SK-N-SH (cell line): ENCODE data around the gene ADCY1. TPM values are rescaled to one million over a fixed set of nuclear protein-coding genes. Genes with fewer than 3 reads are reported as not detected.

Experiments
- CTCF ChIA-PET: fragments of 300-600, 350-600 bp; formaldehyde crosslinking; extraction: SDS; loops from one replicate; lab custom pipeline; 2021; lab: Yijun Ruan, JAX
- POLR2A ChIA-PET: fragments of 350-600 bp; sonication (Branson Sonifier 250); formaldehyde crosslinking; extraction: SDS; loops from one replicate; lab custom pipeline; 2020; ENCODE audit warnings: antibody characterized with exemption, inconsistent platforms; lab: Yijun Ruan, JAX
- DNase-seq: peaks from one replicate; pipeline ENCODE4 v3.0.0; 2012
- H2AFZ ChIP-seq: fragments of 200-600 bp; sonication (generic); 2 replicates; pipeline ENCODE4 v1.8.1; 2016; ENCODE audit warnings: antibody characterized with exemption, mild to moderate bottlenecking, low read depth
- H3F3A ChIP-seq: fragments of 200-600 bp; sonication (generic); replicated peaks from 2 replicates; pipeline ENCODE3; 2016; ENCODE audit warnings: antibody characterized with exemption, mild to moderate bottlenecking; ENCODE audit not compliant: insufficient read depth
- H3K27ac ChIP-seq, 2 experiments: fragments of 200-500 bp in 1 of 2; fragments of 200-600 bp in 1 of 2; sonication (Bioruptor generic) in 1 of 2; sonication (generic), shearing (Covaris generic) in 1 of 2; 2 replicates each; pipeline versions ENCODE4 v1.5.1 to v1.6.1; 2014 to 2016; ENCODE audit warnings: low read depth in 2 of 2, inconsistent platforms in 1 of 2, low read length in 1 of 2, mild to moderate bottlenecking in 1 of 2, mixed read lengths in 1 of 2
- H3K27me3 ChIP-seq: fragments of 200-600 bp; sonication (generic), shearing (Covaris generic); 2 replicates; pipeline ENCODE4 v1.6.1; 2016; ENCODE audit warnings: mixed run types; ENCODE audit not compliant: insufficient read depth
- H3K36me3 ChIP-seq, 2 experiments: fragments of 200-500 bp in 1 of 2; fragments of 200-600 bp in 1 of 2; sonication (Bioruptor generic) in 1 of 2; sonication (generic) in 1 of 2; replicated peaks in 1 of 2; 2 replicates each; pipeline versions ENCODE3 to v1.5.1; 2014 to 2016; ENCODE audit warnings: low read length in 1 of 2, mild to moderate bottlenecking in 1 of 2; ENCODE audit not compliant: insufficient read depth in 2 of 2, control insufficient read depth in 1 of 2
- H3K4me1 ChIP-seq, 2 experiments: fragments of 200-500 bp in 1 of 2; fragments of 200-600 bp in 1 of 2; sonication (Bioruptor generic) in 1 of 2; sonication (generic), shearing (Covaris generic) in 1 of 2; 2 replicates each; pipeline versions ENCODE4 v1.5.1 to v1.6.1; 2014 to 2016; ENCODE audit warnings: low read depth in 1 of 2, low read length in 1 of 2, mixed run types in 1 of 2; ENCODE audit not compliant: insufficient read depth in 2 of 2, control insufficient read depth in 1 of 2
- H3K4me2 ChIP-seq: fragments of 200-600 bp; sonication (generic), shearing (Covaris generic); 2 replicates; pipeline ENCODE4 v1.6.1; 2017; ENCODE audit warnings: mixed run types
- H3K4me3 ChIP-seq, 2 experiments: fragments of 200-500 bp in 1 of 2; fragments of 200-600 bp in 1 of 2; sonication (Bioruptor generic) in 1 of 2; sonication (generic), shearing (Covaris generic) in 1 of 2; 2 replicates each; pipeline versions ENCODE4 v1.5.1 to v1.8.1; 2014 to 2016; ENCODE audit warnings: low read depth in 2 of 2, inconsistent platforms in 1 of 2, low read length in 1 of 2, mild to moderate bottlenecking in 1 of 2, mixed read lengths in 1 of 2, moderate library complexity in 1 of 2
- H3K79me2 ChIP-seq: fragments of 200-600 bp; sonication (generic); 2 replicates; pipeline ENCODE4 v1.8.1; 2017; ENCODE audit warnings: mild to moderate bottlenecking; ENCODE audit not compliant: insufficient read depth
- H3K9ac ChIP-seq: fragments of 200-600 bp; sonication (generic); 2 replicates; pipeline ENCODE4 v1.6.1; 2017; ENCODE audit warnings: mixed run types
- H3K9me2 ChIP-seq: fragments of 200-600 bp; sonication (generic); 2 replicates; pipeline ENCODE4 v1.6.1; 2017; ENCODE audit warnings: mixed run types
- H3K9me3 ChIP-seq: fragments of 200-600 bp; sonication (generic); 2 replicates; pipeline ENCODE4 v1.6.1; 2017; ENCODE audit warnings: mixed run types, mild to moderate bottlenecking, moderate library complexity
- H4K20me1 ChIP-seq: fragments of 200-600 bp; sonication (generic); 2 replicates; pipeline ENCODE4 v1.6.1; 2017; ENCODE audit warnings: mild to moderate bottlenecking, mixed run types; ENCODE audit not compliant: insufficient read depth
- CHD2 ChIP-seq: fragments of 150-350 bp; IDR thresholded peaks from 2 replicates; pipeline ENCODE4 v1.6.1; 2018; ENCODE audit warnings: low read length; ENCODE audit not compliant: partially characterized antibody
- ELF1 ChIP-seq: IDR thresholded peaks from 2 replicates; pipeline ENCODE4 v1.4.0; 2012
- EP300 ChIP-seq, 2 experiments: IDR thresholded peaks; 2 replicates each; pipeline versions ENCODE4 v1.4.0 to v1.6.1; 2012; ENCODE audit warnings: borderline replicate concordance in 1 of 2, low read depth in 1 of 2, low read length in 1 of 2
- FOSL2 ChIP-seq: IDR thresholded peaks from 2 replicates; pipeline ENCODE4 v1.4.0; 2012; ENCODE audit warnings: low read depth, mild to moderate bottlenecking, moderate library complexity, borderline replicate concordance
- FOXJ3 ChIP-seq: sonication (generic); formaldehyde crosslinking; IDR thresholded peaks from 2 replicates; pipeline ENCODE4 v1.5.1; 2020; ENCODE audit warnings: mild to moderate bottlenecking, missing genetic modification reagents
- FOXM1 ChIP-seq: IDR thresholded peaks from 2 replicates; pipeline ENCODE4 v1.4.0; 2012; ENCODE audit warnings: low read depth, mild to moderate bottlenecking
- GABPA ChIP-seq: IDR thresholded peaks from 2 replicates; pipeline ENCODE4 v1.4.0; 2012; ENCODE audit warnings: low read depth, mild to moderate bottlenecking
- GATA2 ChIP-seq: sonication (generic); formaldehyde crosslinking; IDR thresholded peaks from 2 replicates; pipeline ENCODE4 v1.5.0; 2020; ENCODE audit warnings: mild to moderate bottlenecking, missing genetic modification reagents
- MEF2A ChIP-seq: IDR thresholded peaks from 2 replicates; pipeline ENCODE4 v1.4.0; 2012; ENCODE audit warnings: low read depth, borderline replicate concordance
- MXI1 ChIP-seq: IDR thresholded peaks from 2 replicates; pipeline ENCODE4 v1.6.1; 2012; ENCODE audit warnings: mild to moderate bottlenecking, low read depth, low read length, improper control_type of control experiment
- NFIC ChIP-seq: IDR thresholded peaks from 2 replicates; pipeline ENCODE4 v1.4.0; 2012; ENCODE audit warnings: borderline replicate concordance
- NRF1 ChIP-seq: IDR thresholded peaks from 2 replicates; pipeline ENCODE4 v1.6.1; 2012; ENCODE audit warnings: low read depth, mild to moderate bottlenecking, low read length
- RCOR1 ChIP-seq: fragments of 150-350 bp; IDR thresholded peaks from 2 replicates; pipeline ENCODE4 v1.6.1; 2017; ENCODE audit warnings: antibody characterized with exemption, low read length
- RFX5 ChIP-seq: IDR thresholded peaks from 2 replicates; pipeline ENCODE4 v1.6.1; 2012; ENCODE audit warnings: mild to moderate bottlenecking, improper control_type of control experiment, low read length
- RXRA ChIP-seq: IDR thresholded peaks from 2 replicates; pipeline ENCODE4 v1.4.0; 2012; ENCODE audit warnings: low read depth, mild to moderate bottlenecking, borderline replicate concordance
- SMC3 ChIP-seq: IDR thresholded peaks from 2 replicates; pipeline ENCODE4 v1.6.1; 2012; ENCODE audit warnings: low read depth, low read length, improper control_type of control experiment
- TEAD4 ChIP-seq: IDR thresholded peaks from 2 replicates; pipeline ENCODE4 v1.4.0; 2012; ENCODE audit warnings: mild to moderate bottlenecking, borderline replicate concordance; ENCODE audit not compliant: insufficient read depth
- YY1 ChIP-seq: IDR thresholded peaks from 2 replicates; pipeline ENCODE4 v1.4.0; 2012; ENCODE audit warnings: low read depth, mild to moderate bottlenecking
- WGBS: methylation state at CpG from one replicate; pipeline ENCODE4 v1.1.6; 2017; ENCODE audit warnings: low lambda C conversion rate; 5-methylcytosine and 5-hydroxymethylcytosine counted together
- polyA plus RNA-seq, 3 experiments: library from polyadenylated mRNA; depleted of rRNA; stranded (reverse); fragments of >200 nt; gene quantifications; 2 replicates each; pipeline ENCODE4 v1.2.3, GENCODE V29; 2012
- TF ChIP-seq, protein P1 (sequence below): IDR thresholded peaks from 2 replicates; pipeline ENCODE4 v1.4.0; 2012; ENCODE audit warnings: low read depth, borderline replicate concordance
- TF ChIP-seq, protein P2 (sequence below): IDR thresholded peaks from 2 replicates; pipeline ENCODE4 v1.4.0; 2012; ENCODE audit warnings: low read depth, borderline replicate concordance
- TF ChIP-seq, protein P3 (sequence below): IDR thresholded peaks from 2 replicates; pipeline ENCODE4; 2012
- TF ChIP-seq, protein P4 (sequence below): IDR thresholded peaks from 2 replicates; pipeline ENCODE4 v1.6.1; 2012; ENCODE audit warnings: mild to moderate bottlenecking, low read depth, low read length, moderate library complexity
- TF ChIP-seq, protein P5 (sequence below): fragments of 150-350 bp; IDR thresholded peaks from 2 replicates; pipeline ENCODE4 v1.6.1; 2017; ENCODE audit warnings: antibody characterized with exemption, low read length, low read depth, borderline replicate concordance

The ADCY1 gene
- polyA plus RNA-seq, 1 of the 3 experiments (the other 2 are of a cell fraction): 0.16 TPM

DNA sequence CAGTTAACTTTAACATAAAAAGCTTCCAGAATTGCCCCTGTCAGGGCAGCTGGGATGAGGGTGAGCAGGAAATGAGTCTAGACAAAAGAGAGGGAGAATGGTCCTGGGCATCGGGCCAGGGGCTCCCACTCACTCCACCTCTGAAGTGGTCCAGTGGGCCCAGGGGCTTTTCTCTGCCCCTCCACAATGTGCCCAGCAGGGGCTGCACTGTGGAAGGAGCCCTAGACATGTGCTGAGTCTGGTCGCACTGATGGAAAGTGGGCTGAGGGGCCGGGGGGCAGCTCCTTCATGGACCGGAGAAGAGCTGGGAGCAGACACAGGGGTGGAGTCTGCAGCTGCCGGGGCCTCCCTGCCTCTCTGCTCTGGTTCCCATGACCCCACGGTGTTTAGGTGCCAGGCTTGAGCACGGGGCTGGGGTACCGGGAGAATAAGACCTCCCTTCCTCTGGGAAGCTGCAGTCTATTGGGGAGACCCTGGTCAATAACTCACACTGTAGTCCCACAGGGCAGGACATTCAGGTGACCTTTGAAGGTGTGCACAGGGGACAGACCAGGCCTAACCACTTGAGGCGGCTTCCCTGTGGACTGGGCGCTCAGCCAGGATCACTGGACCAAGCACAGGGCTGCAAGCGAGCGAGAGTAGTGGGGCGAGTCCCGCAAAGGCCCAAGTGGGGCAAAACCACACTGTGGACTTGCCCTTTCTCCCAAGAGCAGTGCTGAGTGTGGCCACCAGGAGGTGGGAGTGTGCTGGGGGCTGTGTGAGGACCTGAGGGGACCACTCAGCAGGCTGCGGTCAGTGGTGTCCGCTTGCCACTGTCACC, 6.1 kb downstream of the ADCY1 start:
- peak overlapping the region in 1 of 2 experiments; percentile 96; a peak in 2 of 4 replicates for H3K27ac ChIP-seq
- no peak overlapping the region for H3K4me3 ChIP-seq
- no peaks in the 10 kb centered on the region for H3K9me3 ChIP-seq
- H3K4me2 ChIP-seq: no peak overlapping the region
- H4K20me1 ChIP-seq: no peaks in the 10 kb centered on the region
- POLR2A ChIA-PET: no interaction called here
- CTCF ChIA-PET: interaction anchor here (0.6 to 3.6 kb wide), 14 partner anchors 9 to 426 kb away, joined by 3 to 16 read pairs (median 4); no protein-coding TSS in a partner anchor
- H3K9ac ChIP-seq: no peak overlapping the region
- H3F3A ChIP-seq: no peaks in the 10 kb centered on the region
- no peaks in the 10 kb centered on the region for H3K79me2 ChIP-seq
- DNase-seq: peak; percentile 80
- no peaks in the 10 kb centered on the region for H3K9me2 ChIP-seq
- H2AFZ ChIP-seq: no peak overlapping the region
- H3K36me3 ChIP-seq: no peaks in the 10 kb centered on the region
- H3K27me3 ChIP-seq: peaks cover 30% of the 10 kb centered on the region
- peaks cover 0 to 88% of the 10 kb centered on the region in 2 experiments; a peak in 2 of 4 replicates for H3K4me1 ChIP-seq
- 55% methylated on average over 13 of the region's 16 CpGs for WGBS
- TF ChIP-seq CHD2 (no peak), FOXM1 (no peak), NRF1 (no peak), YY1 (no peak), FOSL2 (no peak), GABPA (no peak), FOXJ3 (CRISPR knock-in tag) (no peak), GATA2 (CRISPR knock-in tag) (no peak), TEAD4 (no peak), RXRA (no peak), ELF1 (no peak), RFX5 (no peak), NFIC (no peak), SMC3 (peak; percentile 41), MEF2A (no peak), RCOR1 (no peak), EP300 (IDR thresholded peaks at IDR 0.05; ENCODE audit: borderline replicate concordance in 1 of 2, low read depth in 1 of 2, low read length in 1 of 2) (0 out of 4 replicates have a peak, but pooled peaks of 1 of the 2 experiments have one; percentile 10), MXI1 (no peak)
- TF ChIP-seq, protein P1, sequence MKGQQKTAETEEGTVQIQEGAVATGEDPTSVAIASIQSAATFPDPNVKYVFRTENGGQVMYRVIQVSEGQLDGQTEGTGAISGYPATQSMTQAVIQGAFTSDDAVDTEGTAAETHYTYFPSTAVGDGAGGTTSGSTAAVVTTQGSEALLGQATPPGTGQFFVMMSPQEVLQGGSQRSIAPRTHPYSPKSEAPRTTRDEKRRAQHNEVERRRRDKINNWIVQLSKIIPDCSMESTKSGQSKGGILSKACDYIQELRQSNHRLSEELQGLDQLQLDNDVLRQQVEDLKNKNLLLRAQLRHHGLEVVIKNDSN: no peak
- TF ChIP-seq, protein P2, sequence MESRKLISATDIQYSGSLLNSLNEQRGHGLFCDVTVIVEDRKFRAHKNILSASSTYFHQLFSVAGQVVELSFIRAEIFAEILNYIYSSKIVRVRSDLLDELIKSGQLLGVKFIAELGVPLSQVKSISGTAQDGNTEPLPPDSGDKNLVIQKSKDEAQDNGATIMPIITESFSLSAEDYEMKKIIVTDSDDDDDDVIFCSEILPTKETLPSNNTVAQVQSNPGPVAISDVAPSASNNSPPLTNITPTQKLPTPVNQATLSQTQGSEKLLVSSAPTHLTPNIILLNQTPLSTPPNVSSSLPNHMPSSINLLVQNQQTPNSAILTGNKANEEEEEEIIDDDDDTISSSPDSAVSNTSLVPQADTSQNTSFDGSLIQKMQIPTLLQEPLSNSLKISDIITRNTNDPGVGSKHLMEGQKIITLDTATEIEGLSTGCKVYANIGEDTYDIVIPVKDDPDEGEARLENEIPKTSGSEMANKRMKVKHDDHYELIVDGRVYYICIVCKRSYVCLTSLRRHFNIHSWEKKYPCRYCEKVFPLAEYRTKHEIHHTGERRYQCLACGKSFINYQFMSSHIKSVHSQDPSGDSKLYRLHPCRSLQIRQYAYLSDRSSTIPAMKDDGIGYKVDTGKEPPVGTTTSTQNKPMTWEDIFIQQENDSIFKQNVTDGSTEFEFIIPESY: no peak
- TF ChIP-seq, protein P3, sequence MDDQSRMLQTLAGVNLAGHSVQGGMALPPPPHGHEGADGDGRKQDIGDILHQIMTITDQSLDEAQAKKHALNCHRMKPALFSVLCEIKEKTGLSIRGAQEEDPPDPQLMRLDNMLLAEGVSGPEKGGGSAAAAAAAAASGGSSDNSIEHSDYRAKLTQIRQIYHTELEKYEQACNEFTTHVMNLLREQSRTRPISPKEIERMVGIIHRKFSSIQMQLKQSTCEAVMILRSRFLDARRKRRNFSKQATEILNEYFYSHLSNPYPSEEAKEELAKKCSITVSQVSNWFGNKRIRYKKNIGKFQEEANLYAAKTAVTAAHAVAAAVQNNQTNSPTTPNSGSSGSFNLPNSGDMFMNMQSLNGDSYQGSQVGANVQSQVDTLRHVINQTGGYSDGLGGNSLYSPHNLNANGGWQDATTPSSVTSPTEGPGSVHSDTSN: no peak
- TF ChIP-seq, protein P4, sequence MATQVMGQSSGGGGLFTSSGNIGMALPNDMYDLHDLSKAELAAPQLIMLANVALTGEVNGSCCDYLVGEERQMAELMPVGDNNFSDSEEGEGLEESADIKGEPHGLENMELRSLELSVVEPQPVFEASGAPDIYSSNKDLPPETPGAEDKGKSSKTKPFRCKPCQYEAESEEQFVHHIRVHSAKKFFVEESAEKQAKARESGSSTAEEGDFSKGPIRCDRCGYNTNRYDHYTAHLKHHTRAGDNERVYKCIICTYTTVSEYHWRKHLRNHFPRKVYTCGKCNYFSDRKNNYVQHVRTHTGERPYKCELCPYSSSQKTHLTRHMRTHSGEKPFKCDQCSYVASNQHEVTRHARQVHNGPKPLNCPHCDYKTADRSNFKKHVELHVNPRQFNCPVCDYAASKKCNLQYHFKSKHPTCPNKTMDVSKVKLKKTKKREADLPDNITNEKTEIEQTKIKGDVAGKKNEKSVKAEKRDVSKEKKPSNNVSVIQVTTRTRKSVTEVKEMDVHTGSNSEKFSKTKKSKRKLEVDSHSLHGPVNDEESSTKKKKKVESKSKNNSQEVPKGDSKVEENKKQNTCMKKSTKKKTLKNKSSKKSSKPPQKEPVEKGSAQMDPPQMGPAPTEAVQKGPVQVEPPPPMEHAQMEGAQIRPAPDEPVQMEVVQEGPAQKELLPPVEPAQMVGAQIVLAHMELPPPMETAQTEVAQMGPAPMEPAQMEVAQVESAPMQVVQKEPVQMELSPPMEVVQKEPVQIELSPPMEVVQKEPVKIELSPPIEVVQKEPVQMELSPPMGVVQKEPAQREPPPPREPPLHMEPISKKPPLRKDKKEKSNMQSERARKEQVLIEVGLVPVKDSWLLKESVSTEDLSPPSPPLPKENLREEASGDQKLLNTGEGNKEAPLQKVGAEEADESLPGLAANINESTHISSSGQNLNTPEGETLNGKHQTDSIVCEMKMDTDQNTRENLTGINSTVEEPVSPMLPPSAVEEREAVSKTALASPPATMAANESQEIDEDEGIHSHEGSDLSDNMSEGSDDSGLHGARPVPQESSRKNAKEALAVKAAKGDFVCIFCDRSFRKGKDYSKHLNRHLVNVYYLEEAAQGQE: no peak
- TF ChIP-seq, protein P5, sequence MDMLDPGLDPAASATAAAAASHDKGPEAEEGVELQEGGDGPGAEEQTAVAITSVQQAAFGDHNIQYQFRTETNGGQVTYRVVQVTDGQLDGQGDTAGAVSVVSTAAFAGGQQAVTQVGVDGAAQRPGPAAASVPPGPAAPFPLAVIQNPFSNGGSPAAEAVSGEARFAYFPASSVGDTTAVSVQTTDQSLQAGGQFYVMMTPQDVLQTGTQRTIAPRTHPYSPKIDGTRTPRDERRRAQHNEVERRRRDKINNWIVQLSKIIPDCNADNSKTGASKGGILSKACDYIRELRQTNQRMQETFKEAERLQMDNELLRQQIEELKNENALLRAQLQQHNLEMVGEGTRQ: no peak
